NCI-H1436 treated with DMSO at 0.1 percent for 48 hours (cell line): Measurements from ENCODE around the gene MLXIP.
"Not testable (repeated sequence)": the region's sequence is repeated elsewhere in the genome, so short reads cannot be mapped to it uniquely, and the experiment has no call there.

Experiments used
- DNase-seq: peaks from one replicate; lab custom pipeline; 2025; lab: John Stamatoyannopoulos, UW

MLXIP gene

GRCh38 chr12:122148657-122149056 is 70.1 kb downstream of the MLXIP start:
- no peak for DNase-seq

- no peak for DNase-seq
Measured at GRCh38 chr12:122150127-122150681, 71.6 kb downstream of the MLXIP start.

GRCh38 chr12:122152754-122153153 is 74.2 kb downstream of the MLXIP start:
- DNase-seq = no peak

- DNase-seq = no peak
Measured at GRCh38 chr12:122155705-122156104, 77.1 kb downstream of the MLXIP start.

GRCh38 chr12:122158700-122159285 is 80.2 kb downstream of the MLXIP start:
- DNase-seq = no peak

GRCh38 chr12:122159882-122160281 is 81.3 kb downstream of the MLXIP start:
- DNase-seq = no peak

- DNase-seq = no peak
Measured at GRCh38 chr12:122160761-122161160, 82.2 kb downstream of the MLXIP start.

GRCh38 chr12:122161682-122162081 is 83.1 kb downstream of the MLXIP start:
- no peak for DNase-seq

- DNase-seq = no peak
Measured at GRCh38 chr12:122162976-122163375, 84.4 kb downstream of the MLXIP start.

- no peak for DNase-seq
Measured at GRCh38 chr12:122166422-122167349, 88.1 kb downstream of the MLXIP start.

GRCh38 chr12:122167356-122167925 is 88.9 kb downstream of the MLXIP start:
- DNase-seq = no peak

- no peak for DNase-seq
Measured at GRCh38 chr12:122168492-122168891, 89.9 kb downstream of the MLXIP start.

GRCh38 chr12:122171399-122171798 is 92.8 kb downstream of the MLXIP start:
- no peak for DNase-seq

- DNase-seq = no peak
Measured at GRCh38 chr12:122172262-122172939, 93.8 kb downstream of the MLXIP start.

GRCh38 chr12:122174155-122174845 is 95.7 kb downstream of the MLXIP start, which contains the start of gene IL31:
Gene IL31, minus strand, starts transcription at chr12:122174221. Its CDS starts 49 bp downstream, at chr12:122174172.
- DNase-seq = no peak

- DNase-seq = not testable (repeated sequence)
Measured at GRCh38 chr12:122176473-122176872, 97.9 kb downstream of the MLXIP start.

GRCh38 chr12:122182887-122183587 is 104.5 kb downstream of the MLXIP start, which contains the start of gene LRRC43:
Gene LRRC43, plus strand, starts transcription at chr12:122183123. Its CDS starts 22 bp downstream, at chr12:122183145.
- DNase-seq = no peak

- no peak for DNase-seq
Measured at GRCh38 chr12:122183588-122183940, 105.0 kb downstream of the MLXIP start.

- DNase-seq = no peak
Measured at GRCh38 chr12:122184517-122184916, 106.0 kb downstream of the MLXIP start.

- no peak for DNase-seq
Measured at GRCh38 chr12:122185079-122185478, 106.5 kb downstream of the MLXIP start.
